Loucy (cell line): Measurements from ENCODE around the gene CD209.

Source experiments
- H2AFZ ChIP-seq: fragments of 200-600 bp; sonication (generic); 2 replicates; pipeline ENCODE4 v1.6.0; 2016; ENCODE audit warnings: antibody characterized with exemption, mild to moderate bottlenecking, low read length, moderate library complexity
- H3F3A ChIP-seq: fragments of 200-600 bp; 2 replicates; pipeline ENCODE4 v1.6.0; 2016; ENCODE audit warnings: antibody characterized with exemption, low read depth, mild to moderate bottlenecking
- H3K27me3 ChIP-seq: fragments of 200-600 bp; sonication (generic); 2 replicates; pipeline ENCODE4 v1.6.1; 2014; ENCODE audit warnings: low read length, mild to moderate bottlenecking; ENCODE audit not compliant: insufficient read depth, poor library complexity, severe bottlenecking
- H3K36me3 ChIP-seq: fragments of 200-600 bp; sonication (generic); 2 replicates; pipeline ENCODE4 v1.6.1; 2016; ENCODE audit warnings: low read length; ENCODE audit not compliant: insufficient read depth
- H3K4me1 ChIP-seq: fragments of 200-600 bp; sonication (generic); 2 replicates; pipeline ENCODE4 v1.5.1; 2014; ENCODE audit warnings: low read length, mild to moderate bottlenecking; ENCODE audit not compliant: insufficient read depth, poor library complexity, severe bottlenecking
- H3K4me2 ChIP-seq: fragments of 200-600 bp; sonication (generic); 2 replicates; pipeline ENCODE4 v1.6.0; 2014; ENCODE audit warnings: antibody characterized with exemption, low read length, low read depth, mild to moderate bottlenecking; ENCODE audit not compliant: poor library complexity, severe bottlenecking
- H3K4me3 ChIP-seq: fragments of 200-600 bp; sonication (generic); 2 replicates; pipeline ENCODE4 v1.5.1; 2014; ENCODE audit warnings: low read length, mild to moderate bottlenecking, mixed read lengths; ENCODE audit not compliant: poor library complexity, severe bottlenecking
- H3K79me2 ChIP-seq: fragments of 200-600 bp; sonication (generic); 2 replicates; pipeline ENCODE4 v1.6.1; 2014; ENCODE audit warnings: low read length; ENCODE audit not compliant: insufficient read depth
- H3K9ac ChIP-seq: fragments of 200-600 bp; sonication (generic); 2 replicates; pipeline ENCODE4 v1.6.0; 2014; ENCODE audit warnings: mild to moderate bottlenecking, low read depth, low read length, moderate library complexity; ENCODE audit not compliant: poor library complexity, severe bottlenecking
- H3K9me2 ChIP-seq: fragments of 200-600 bp; sonication (generic); replicated peaks from 2 replicates; pipeline ENCODE4 v1.6.1; 2016; ENCODE audit warnings: low read depth, low read length, mixed read lengths
- H3K9me3 ChIP-seq: fragments of 200-600 bp; sonication (generic); 2 replicates; pipeline ENCODE4 v1.6.1; 2014; ENCODE audit warnings: mild to moderate bottlenecking, antibody characterized with exemption, low read length, low read depth; ENCODE audit not compliant: insufficient read depth
- H4K20me1 ChIP-seq: fragments of 200-600 bp; sonication (generic); 2 replicates; pipeline ENCODE4 v1.6.0; 2014; ENCODE audit warnings: antibody characterized with exemption, low read length, mild to moderate bottlenecking; ENCODE audit not compliant: insufficient read depth, poor library complexity, severe bottlenecking
- EZH2phosphoT487 ChIP-seq: fragments of 200-600 bp; IDR thresholded peaks from 2 replicates; pipeline ENCODE4 v1.6.1; 2018; ENCODE audit warnings: antibody characterized with exemption, mild to moderate bottlenecking, moderate library complexity, borderline replicate concordance
- TF ChIP-seq, protein P1 (sequence below): fragments of 200-600 bp; sonication (generic); conservative IDR thresholded peaks from 2 replicates; pipeline ENCODE4 v1.5.1; 2014; ENCODE audit warnings: mild to moderate bottlenecking, antibody characterized with exemption, low read length

Gene CD209

DNA sequence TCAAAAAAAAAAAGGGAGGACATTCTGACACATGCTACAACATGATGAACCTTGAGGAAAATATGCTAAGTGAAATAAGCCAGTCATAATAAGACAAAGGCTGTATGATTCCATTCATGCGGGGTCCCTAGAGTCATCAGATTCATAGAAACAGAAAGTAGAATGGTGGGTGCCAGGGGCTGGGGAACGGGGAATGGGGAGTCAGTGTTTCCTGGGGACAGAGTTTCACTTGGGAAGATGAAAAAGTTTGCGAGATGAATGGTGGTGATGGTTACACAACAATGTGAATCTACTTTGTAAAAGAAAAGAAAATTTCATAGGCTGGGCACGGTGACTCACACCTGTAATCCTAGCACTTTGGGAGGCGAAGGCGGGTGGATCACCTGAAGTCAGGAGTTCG lies 9.3 kb downstream of the CD209 start:
- Histone ChIP-seq H3K27me3 (no peaks in the 10 kb centered on the region), H3K9me3 (no peaks in the 10 kb centered on the region), H4K20me1 (no peaks in the 10 kb centered on the region), H3F3A (no peaks in the 10 kb centered on the region), H3K36me3 (no peaks in the 10 kb centered on the region), H3K79me2 (no peaks in the 10 kb centered on the region), H3K4me3 (no peak overlapping the region), H3K4me2 (no peak overlapping the region), H2AFZ (no peak overlapping the region), H3K4me1 (no peaks in the 10 kb centered on the region), H3K9me2 (no peaks in the 10 kb centered on the region), H3K9ac (no peak overlapping the region)
- TF ChIP-seq, protein P1, sequence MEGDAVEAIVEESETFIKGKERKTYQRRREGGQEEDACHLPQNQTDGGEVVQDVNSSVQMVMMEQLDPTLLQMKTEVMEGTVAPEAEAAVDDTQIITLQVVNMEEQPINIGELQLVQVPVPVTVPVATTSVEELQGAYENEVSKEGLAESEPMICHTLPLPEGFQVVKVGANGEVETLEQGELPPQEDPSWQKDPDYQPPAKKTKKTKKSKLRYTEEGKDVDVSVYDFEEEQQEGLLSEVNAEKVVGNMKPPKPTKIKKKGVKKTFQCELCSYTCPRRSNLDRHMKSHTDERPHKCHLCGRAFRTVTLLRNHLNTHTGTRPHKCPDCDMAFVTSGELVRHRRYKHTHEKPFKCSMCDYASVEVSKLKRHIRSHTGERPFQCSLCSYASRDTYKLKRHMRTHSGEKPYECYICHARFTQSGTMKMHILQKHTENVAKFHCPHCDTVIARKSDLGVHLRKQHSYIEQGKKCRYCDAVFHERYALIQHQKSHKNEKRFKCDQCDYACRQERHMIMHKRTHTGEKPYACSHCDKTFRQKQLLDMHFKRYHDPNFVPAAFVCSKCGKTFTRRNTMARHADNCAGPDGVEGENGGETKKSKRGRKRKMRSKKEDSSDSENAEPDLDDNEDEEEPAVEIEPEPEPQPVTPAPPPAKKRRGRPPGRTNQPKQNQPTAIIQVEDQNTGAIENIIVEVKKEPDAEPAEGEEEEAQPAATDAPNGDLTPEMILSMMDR: no peak
- TF ChIP-seq EZH2phosphoT487: no peak

DNA sequence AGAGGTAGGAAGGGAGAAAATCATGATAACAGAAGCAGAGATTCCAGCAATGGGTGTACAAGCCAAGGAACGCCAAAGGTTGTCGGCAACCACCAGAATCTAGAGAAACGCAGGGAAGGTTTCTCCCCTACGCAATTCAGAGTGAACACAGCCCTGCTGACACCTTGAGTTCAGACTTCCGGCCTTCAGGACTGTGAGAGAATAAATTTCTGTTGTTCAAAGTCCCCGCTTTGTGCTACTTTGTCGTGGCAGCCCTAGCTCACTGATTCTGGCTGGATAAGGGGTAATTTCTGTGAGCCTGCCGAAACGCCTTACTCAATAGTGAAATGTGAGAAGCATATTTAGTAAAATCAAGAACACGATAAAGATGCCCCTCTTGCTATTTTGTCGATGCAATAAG lies 10.1 kb downstream of the CD209 start:
- Histone ChIP-seq H4K20me1 (no peaks in the 10 kb centered on the region), H3K36me3 (no peaks in the 10 kb centered on the region), H3K27me3 (no peaks in the 10 kb centered on the region), H2AFZ (no peak overlapping the region), H3K9ac (no peak overlapping the region), H3K9me2 (no peaks in the 10 kb centered on the region), H3K9me3 (no peaks in the 10 kb centered on the region), H3F3A (no peaks in the 10 kb centered on the region), H3K4me1 (no peaks in the 10 kb centered on the region), H3K4me2 (no peak overlapping the region), H3K79me2 (no peaks in the 10 kb centered on the region), H3K4me3 (no peak overlapping the region)
- TF ChIP-seq EZH2phosphoT487: no peak
- TF ChIP-seq, protein P1: no peak

DNA sequence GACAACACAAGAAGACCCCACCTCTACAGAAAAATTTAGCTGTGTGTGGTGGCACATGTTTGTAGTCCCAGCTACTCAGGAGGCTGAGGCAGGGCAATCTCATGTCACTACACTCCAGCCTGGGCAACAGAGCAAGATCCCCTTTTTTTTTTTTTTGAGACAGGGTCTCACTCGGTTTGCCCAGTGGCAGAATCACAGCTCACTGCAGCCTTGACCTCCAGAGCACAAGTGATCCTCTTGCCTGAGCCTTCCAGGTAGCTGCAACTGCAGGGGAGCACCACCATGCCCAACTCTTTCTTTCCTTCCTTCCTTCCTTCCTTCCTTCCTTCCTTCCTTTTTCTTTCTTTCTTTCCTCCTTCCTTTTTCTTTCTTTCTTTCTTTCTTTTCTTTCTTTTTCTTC lies 11.2 kb downstream of the CD209 start:
- Histone ChIP-seq H3K4me3 (no peak overlapping the region), H3F3A (no peaks in the 10 kb centered on the region), H4K20me1 (no peaks in the 10 kb centered on the region), H2AFZ (no peak overlapping the region), H3K9me2 (no peaks in the 10 kb centered on the region), H3K36me3 (no peaks in the 10 kb centered on the region), H3K27me3 (no peaks in the 10 kb centered on the region), H3K9ac (no peak overlapping the region), H3K4me1 (no peaks in the 10 kb centered on the region), H3K4me2 (no peak overlapping the region), H3K79me2 (no peaks in the 10 kb centered on the region), H3K9me3 (no peaks in the 10 kb centered on the region)
- TF ChIP-seq EZH2phosphoT487: no peak
- TF ChIP-seq, protein P1: no peak
